Liver (tissue), 9 donors: ENCODE results near the gene TYSND1. TPM values are rescaled to one million over a fixed set of nuclear protein-coding genes. Genes with fewer than 3 reads are reported as not detected.

Experiments used
- DNase-seq: peaks from one replicate; pipeline ENCODE4 v3.0.0-alpha.2; 2017; ENCODE audit warnings: low spot score
- H3K27ac ChIP-seq, 2 donors: one replicate each; pipeline ENCODE4 v1.7.0; 2013; ENCODE audit warnings: inconsistent platforms in 2 of 2, low read length in 2 of 2, control low read depth in 1 of 2, low read depth in 1 of 2, mild to moderate bottlenecking in 1 of 2
- H3K27me3 ChIP-seq, 4 donors: one replicate each; pipeline versions ENCODE4 v1.6.1 to v1.7.0; 2013; ENCODE audit warnings: low read length in 3 of 4, inconsistent platforms in 1 of 4, mild to moderate bottlenecking in 1 of 4, moderate library complexity in 1 of 4; ENCODE audit not compliant: control insufficient read depth in 4 of 4, insufficient read depth in 4 of 4
- H3K36me3 ChIP-seq, 4 donors: one replicate each; pipeline versions ENCODE4 v1.6.1 to v1.7.0; 2013; ENCODE audit warnings: low read length in 3 of 4, mild to moderate bottlenecking in 3 of 4, low read depth in 1 of 4, moderate library complexity in 1 of 4; ENCODE audit not compliant: control insufficient read depth in 4 of 4, insufficient read depth in 3 of 4
- H3K4me1 ChIP-seq, 4 donors: one replicate each; pipeline versions ENCODE4 v1.6.1 to v1.7.0; 2013; ENCODE audit warnings: low read length in 3 of 4, mild to moderate bottlenecking in 3 of 4, moderate library complexity in 1 of 4; ENCODE audit not compliant: control insufficient read depth in 4 of 4, insufficient read depth in 4 of 4
- H3K4me3 ChIP-seq, 3 donors: one replicate each; pipeline versions ENCODE4 v1.6.1 to v1.7.0; 2013; ENCODE audit warnings: low read length in 3 of 3, control low read depth in 1 of 3, low read depth in 1 of 3, mild to moderate bottlenecking in 1 of 3
- H3K9ac ChIP-seq, 2 donors: one replicate each; pipeline ENCODE4 v1.7.0; 2013; ENCODE audit warnings: low read length in 2 of 2, mild to moderate bottlenecking in 2 of 2, moderate library complexity in 2 of 2, control low read depth in 1 of 2, low read depth in 1 of 2
- H3K9me3 ChIP-seq, 4 donors: one replicate each; pipeline versions ENCODE4 v1.6.1 to v1.7.0; 2013; ENCODE audit warnings: low read length in 3 of 4; ENCODE audit not compliant: control insufficient read depth in 4 of 4
- EGR1 ChIP-seq, 2 donors: IDR thresholded peaks; 2 replicates each; pipeline ENCODE4 v1.6.1; 2016 to 2018; ENCODE audit warnings: antibody characterized with exemption in 2 of 2, low read depth in 2 of 2
- FOXA1 ChIP-seq: IDR thresholded peaks from 2 replicates; pipeline ENCODE4 v1.6.1; 2016; ENCODE audit warnings: antibody characterized with exemption
- FOXA2 ChIP-seq: IDR thresholded peaks from 2 replicates; pipeline ENCODE4 v1.6.1; 2016; ENCODE audit warnings: antibody characterized with exemption
- GABPA ChIP-seq, 2 donors: IDR thresholded peaks in 1 of 2; conservative IDR thresholded peaks in 1 of 2; 2 replicates each; pipeline ENCODE4 v1.6.1; 2016; ENCODE audit warnings: antibody characterized with exemption in 2 of 2, mild to moderate bottlenecking in 1 of 2, moderate library complexity in 1 of 2
- HNF4A ChIP-seq, 2 donors: conservative IDR thresholded peaks; 2 replicates each; pipeline ENCODE4 v1.6.1; 2016; ENCODE audit warnings: antibody characterized with exemption in 2 of 2, mild to moderate bottlenecking in 2 of 2
- HNF4G ChIP-seq: IDR thresholded peaks from 2 replicates; pipeline ENCODE4 v1.6.1; 2016; ENCODE audit warnings: antibody characterized with exemption
- JUND ChIP-seq, 2 donors: IDR thresholded peaks; 2 replicates each; pipeline ENCODE4 v1.6.1; 2016; ENCODE audit warnings: antibody characterized with exemption in 2 of 2
- NR2F2 ChIP-seq: IDR thresholded peaks from 2 replicates; pipeline ENCODE4 v1.6.1; 2016; ENCODE audit warnings: antibody characterized with exemption
- RAD21 ChIP-seq, 2 donors: IDR thresholded peaks; 2 replicates each; pipeline ENCODE4 v1.6.1; 2016; ENCODE audit warnings: antibody characterized with exemption in 2 of 2, mild to moderate bottlenecking in 2 of 2
- REST ChIP-seq: IDR thresholded peaks from 2 replicates; pipeline ENCODE4 v1.6.1; 2016; ENCODE audit warnings: antibody characterized with exemption, mild to moderate bottlenecking
- RXRA ChIP-seq, 2 donors: IDR thresholded peaks; 2 replicates each; pipeline ENCODE4 v1.6.1; 2017 to 2018; ENCODE audit warnings: antibody characterized with exemption in 2 of 2, mild to moderate bottlenecking in 1 of 2
- SP1 ChIP-seq: IDR thresholded peaks from 2 replicates; pipeline ENCODE4 v1.6.1; 2018; ENCODE audit warnings: antibody characterized with exemption, mild to moderate bottlenecking
- TAF1 ChIP-seq: conservative IDR thresholded peaks from 2 replicates; pipeline ENCODE4 v1.6.1; 2016; ENCODE audit warnings: antibody characterized with exemption, mild to moderate bottlenecking
- YY1 ChIP-seq: IDR thresholded peaks from 2 replicates; pipeline ENCODE4 v1.6.1; 2016; ENCODE audit warnings: antibody characterized with exemption, mild to moderate bottlenecking
- WGBS: extraction: QIAGEN DNeasy Blood & Tissue Kit; methylation state at CpG from one replicate; pipeline ENCODE4 v1.1.7; 2013; 5-methylcytosine and 5-hydroxymethylcytosine counted together
- polyA plus RNA-seq, 2 donors: library from polyadenylated mRNA; stranded (reverse) in 1 of 2; unstranded in 1 of 2; fragments of 200-250 nt in 1 of 2; fragments of >200 nt in 1 of 2; fragmentation: Nextera tagmentation in 1 of 2; extraction: Ambion mirVana in 1 of 2; gene quantifications; one replicate each; pipeline versions ENCODE4 v1.2.1 to v1.2.3, GENCODE V29; 2013 to 2015
- total RNA-seq, 2 donors: library from RNA; depleted of rRNA; stranded (reverse); fragments of >200 nt; gene quantifications; one replicate each; pipeline ENCODE4 v1.2.3, GENCODE V29; 2014
- TF ChIP-seq, protein P1 (sequence below): fragments of 150-350 bp; IDR thresholded peaks from 2 replicates; pipeline ENCODE4 v1.5.1; 2017; ENCODE audit warnings: improper control_type of control experiment, low read depth, low read length; ENCODE audit not compliant: missing input control
- TF ChIP-seq, protein P2 (sequence below): IDR thresholded peaks from 2 replicates; pipeline ENCODE4 v1.6.1; 2016; ENCODE audit warnings: antibody characterized with exemption
- TF ChIP-seq, protein P3 (sequence below): IDR thresholded peaks from 2 replicates; pipeline ENCODE4 v1.6.1; 2016; ENCODE audit warnings: antibody characterized with exemption
- TF ChIP-seq, protein P4 (sequence below): IDR thresholded peaks from 2 replicates; pipeline ENCODE4 v1.6.1; 2016; ENCODE audit warnings: antibody characterized with exemption
- donor health status: healthy.
- donor health status: healthy.
- donor health status: healthy.
- donor health status: healthy.
- donor health status: healthy.

The TYSND1 gene
- total RNA-seq: 10 to 100 TPM in 1 of 2 donors, 1 to 10 TPM in 1; 9.5 to 11.3 TPM
- polyA plus RNA-seq: 1 to 10 TPM; 3.9 to 4.9 TPM

GRCh38 chr10:70146489-70147258 is at the start of gene TYSND1:
TSS of gene TYSND1 (minus strand) at chr10:70146700. CDS start at chr10:70146586, 114 bp downstream.
- WGBS: under 1% methylated on average over 39 of the region's 39 CpGs

More at GRCh38 chr10:70146489-70147258, at the start of gene TYSND1:
- H3K9ac ChIP-seq: peak within 1 kb of the TSS; percentile 47 to 64
- peak within 1 kb of the TSS; percentile 66 to 76 (median 68) for H3K4me3 ChIP-seq
- no peaks in the 10 kb centered on the region for H3K9me3 ChIP-seq
- peaks cover 4 to 25% (median 14%) of the 10 kb centered on the region in 4 donors for H3K4me1 ChIP-seq
- H3K27ac ChIP-seq: peak within 1 kb of the TSS; percentile 88
- no peaks in the 10 kb centered on the region for H3K27me3 ChIP-seq
- TF ChIP-seq TAF1 (peak; percentile 77), YY1 (peak; percentile 29), SP1 (peak; percentile 84), FOXA1 (no peak), GABPA (IDR thresholded peaks at IDR 0.05 in 1 of 2, conservative IDR thresholded peaks at IDR 0.05 in 1 of 2) (peak in 1 of 2 donors; percentile 68), FOXA2 (no peak), RXRA (IDR thresholded peaks at IDR 0.05) (peak; percentile 42 to 67), RAD21 (IDR thresholded peaks at IDR 0.05) (peak; percentile 62 to 64), JUND (IDR thresholded peaks at IDR 0.05) (peak; percentile 73 to 78), EGR1 (IDR thresholded peaks at IDR 0.05; ENCODE audit: low read depth in 2 of 2) (peak in 1 of 2 donors; percentile 7), REST (peak; percentile 53), HNF4A (conservative IDR thresholded peaks at IDR 0.05) (peak; percentile 73 to 74), HNF4G (peak; percentile 29), NR2F2 (peak; percentile 76)
- TF ChIP-seq, protein P1, sequence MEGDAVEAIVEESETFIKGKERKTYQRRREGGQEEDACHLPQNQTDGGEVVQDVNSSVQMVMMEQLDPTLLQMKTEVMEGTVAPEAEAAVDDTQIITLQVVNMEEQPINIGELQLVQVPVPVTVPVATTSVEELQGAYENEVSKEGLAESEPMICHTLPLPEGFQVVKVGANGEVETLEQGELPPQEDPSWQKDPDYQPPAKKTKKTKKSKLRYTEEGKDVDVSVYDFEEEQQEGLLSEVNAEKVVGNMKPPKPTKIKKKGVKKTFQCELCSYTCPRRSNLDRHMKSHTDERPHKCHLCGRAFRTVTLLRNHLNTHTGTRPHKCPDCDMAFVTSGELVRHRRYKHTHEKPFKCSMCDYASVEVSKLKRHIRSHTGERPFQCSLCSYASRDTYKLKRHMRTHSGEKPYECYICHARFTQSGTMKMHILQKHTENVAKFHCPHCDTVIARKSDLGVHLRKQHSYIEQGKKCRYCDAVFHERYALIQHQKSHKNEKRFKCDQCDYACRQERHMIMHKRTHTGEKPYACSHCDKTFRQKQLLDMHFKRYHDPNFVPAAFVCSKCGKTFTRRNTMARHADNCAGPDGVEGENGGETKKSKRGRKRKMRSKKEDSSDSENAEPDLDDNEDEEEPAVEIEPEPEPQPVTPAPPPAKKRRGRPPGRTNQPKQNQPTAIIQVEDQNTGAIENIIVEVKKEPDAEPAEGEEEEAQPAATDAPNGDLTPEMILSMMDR: peak; percentile 67
- TF ChIP-seq, protein P2, sequence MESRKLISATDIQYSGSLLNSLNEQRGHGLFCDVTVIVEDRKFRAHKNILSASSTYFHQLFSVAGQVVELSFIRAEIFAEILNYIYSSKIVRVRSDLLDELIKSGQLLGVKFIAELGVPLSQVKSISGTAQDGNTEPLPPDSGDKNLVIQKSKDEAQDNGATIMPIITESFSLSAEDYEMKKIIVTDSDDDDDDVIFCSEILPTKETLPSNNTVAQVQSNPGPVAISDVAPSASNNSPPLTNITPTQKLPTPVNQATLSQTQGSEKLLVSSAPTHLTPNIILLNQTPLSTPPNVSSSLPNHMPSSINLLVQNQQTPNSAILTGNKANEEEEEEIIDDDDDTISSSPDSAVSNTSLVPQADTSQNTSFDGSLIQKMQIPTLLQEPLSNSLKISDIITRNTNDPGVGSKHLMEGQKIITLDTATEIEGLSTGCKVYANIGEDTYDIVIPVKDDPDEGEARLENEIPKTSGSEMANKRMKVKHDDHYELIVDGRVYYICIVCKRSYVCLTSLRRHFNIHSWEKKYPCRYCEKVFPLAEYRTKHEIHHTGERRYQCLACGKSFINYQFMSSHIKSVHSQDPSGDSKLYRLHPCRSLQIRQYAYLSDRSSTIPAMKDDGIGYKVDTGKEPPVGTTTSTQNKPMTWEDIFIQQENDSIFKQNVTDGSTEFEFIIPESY: no peak
- TF ChIP-seq, protein P3, sequence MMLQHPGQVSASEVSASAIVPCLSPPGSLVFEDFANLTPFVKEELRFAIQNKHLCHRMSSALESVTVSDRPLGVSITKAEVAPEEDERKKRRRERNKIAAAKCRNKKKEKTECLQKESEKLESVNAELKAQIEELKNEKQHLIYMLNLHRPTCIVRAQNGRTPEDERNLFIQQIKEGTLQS: no peak
- TF ChIP-seq, protein P4, sequence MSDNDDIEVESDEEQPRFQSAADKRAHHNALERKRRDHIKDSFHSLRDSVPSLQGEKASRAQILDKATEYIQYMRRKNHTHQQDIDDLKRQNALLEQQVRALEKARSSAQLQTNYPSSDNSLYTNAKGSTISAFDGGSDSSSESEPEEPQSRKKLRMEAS: peak; percentile 66
- DNase-seq: peak; percentile 89
- peaks cover 0 to 20% (median 10%) of the 10 kb centered on the region in 4 donors for H3K36me3 ChIP-seq
